Kidney (tissue), 14 donors: Measurements from ENCODE around the gene ATF3. TPM values are rescaled to one million over a fixed set of nuclear protein-coding genes. Genes with fewer than 3 reads are reported as not detected.
A peak's percentile ranks its signal among the peaks of the same experiment; 100 is the strongest.

Experiments used
- DNase-seq, 5 donors: peaks; one replicate each; pipeline ENCODE4 v3.0.0-alpha.2; 2013 to 2020
- FAIRE-seq: peaks from 2 replicates; lab custom pipeline; 2012; peaks lifted over from hg19 to GRCh38; lab: Jason Lieb, UNC
- H3K27ac ChIP-seq, 2 donors: one replicate each; pipeline ENCODE4 v1.7.0; 2013; ENCODE audit warnings: low read depth in 2 of 2, low read length in 2 of 2, inconsistent platforms in 1 of 2
- H3K27me3 ChIP-seq: one replicate; pipeline ENCODE4 v1.7.1; 2013; ENCODE audit warnings: low read length, inconsistent platforms; ENCODE audit not compliant: control insufficient read depth, insufficient read depth
- H3K36me3 ChIP-seq, 3 donors: one replicate each; pipeline versions ENCODE4 v1.7.0 to v1.7.1; 2013; ENCODE audit warnings: low read length in 3 of 3, control low read depth in 1 of 3, inconsistent platforms in 1 of 3; ENCODE audit not compliant: insufficient read depth in 3 of 3, control insufficient read depth in 2 of 3
- H3K4me1 ChIP-seq, 3 donors: one replicate each; pipeline versions ENCODE4 v1.7.0 to v1.7.1; 2013; ENCODE audit warnings: low read length in 3 of 3, inconsistent platforms in 1 of 3, low read depth in 1 of 3; ENCODE audit not compliant: control insufficient read depth in 2 of 3, insufficient read depth in 2 of 3
- H3K4me3 ChIP-seq, 3 donors: one replicate each; pipeline versions ENCODE4 v1.7.0 to v1.8.1; 2013; ENCODE audit warnings: low read length in 3 of 3, control low read depth in 1 of 3, inconsistent platforms in 1 of 3
- H3K9ac ChIP-seq, 3 donors: one replicate each; pipeline versions ENCODE4 v1.7.0 to v1.7.1; 2013; ENCODE audit warnings: low read length in 3 of 3, control low read depth in 1 of 3, inconsistent platforms in 1 of 3
- H3K9me3 ChIP-seq, 3 donors: one replicate each; pipeline versions ENCODE4 v1.7.0 to v1.7.1; 2013; ENCODE audit warnings: low read length in 3 of 3, control low read depth in 1 of 3, inconsistent platforms in 1 of 3; ENCODE audit not compliant: control insufficient read depth in 2 of 3, insufficient read depth in 1 of 3
- CTCF ChIP-seq: IDR thresholded peaks from 3 replicates; pipeline ENCODE4 v1.5.1; 2012; ENCODE audit warnings: mild to moderate bottlenecking, moderate library complexity, borderline replicate concordance; ENCODE audit not compliant: insufficient read depth; ENCODE audit errors: extremely low read depth
- intact Hi-C: fragments of 100-400 bp; cut with DNase I; formaldehyde crosslinking; loops from one replicate; pipeline ENCODE4 v1.11.1; 2022
- polyA plus RNA-seq: library from polyadenylated mRNA; stranded (reverse); fragments of 350-450 nt; fragmentation: Illumina TruSeq; extraction: RNeasy Lipid Tissue Mini Kit (QIAGEN cat#74804); gene quantifications from one replicate; pipeline ENCODE4 v1.2.3, GENCODE V29; 2014; ENCODE audit warnings: low read depth, low replicate concordance; ENCODE audit not compliant: insufficient read depth
- total RNA-seq: library from RNA; stranded (reverse); fragmentation: NEBNext Ultra II Directional; extraction: Animal tissue kit (Norgen Biotek cat#: 25700); gene quantifications from one replicate; pipeline ENCODE4 v1.2.1, GENCODE V29; 2021
- donor health status: control.
- donor health status: control.
- donor health status: control.
- donor health status: control.
- donor health status: control.
- donor health status: DM: yes; HTN: yes; CAD: no.
- donor health status: Normal renal cell carcinoma (clear cell type).

ATF3 gene
- total and polyA plus RNA-seq, 2 donors from 2014 or later = 12.8 to 14.6 TPM

GRCh38 chr1:212612041-212612961 lies 3.7 kb downstream of the ATF3 start:
- FAIRE-seq (no peak), DNase-seq (peak in 1 of 5 donors; percentile 69)
- Histone ChIP-seq H3K9ac (no peak overlapping the region), H3K4me1 (peaks cover 0 to 8% (median 7%) of the 10 kb centered on the region in 3 donors), H3K27me3 (peaks cover 2% of the 10 kb centered on the region), H3K27ac (no peak overlapping the region), H3K4me3 (no peak overlapping the region), H3K9me3 (no peaks in the 10 kb centered on the region), H3K36me3 (peaks cover 0 to 8% (median 5%) of the 10 kb centered on the region in 3 donors)
- intact Hi-C loops = no loop called here
- TF ChIP-seq CTCF = no peak

- intact Hi-C loops = no loop called here
- H3K36me3 ChIP-seq = peaks cover 0 to 16% (median 11%) of the 10 kb centered on the region in 3 donors
Observed at GRCh38 chr1:212613440-212614335, 5.1 kb downstream of the ATF3 start.

More at GRCh38 chr1:212613440-212614335, 5.1 kb downstream of the ATF3 start:
- DNase-seq = no peak
- no peak overlapping the region for H3K9ac ChIP-seq
- H3K27ac ChIP-seq = no peak overlapping the region
- no peak for FAIRE-seq
- no peaks in the 10 kb centered on the region for H3K9me3 ChIP-seq
- no peaks in the 10 kb centered on the region for H3K27me3 ChIP-seq
- no peak for TF ChIP-seq CTCF
- H3K4me1 ChIP-seq = peaks cover 0 to 7% (median 0%) of the 10 kb centered on the region in 3 donors
- no peak overlapping the region for H3K4me3 ChIP-seq
